K562 (cell line): ENCODE results near the gene SLX1B.
"Not testable (repeated sequence)": the region's sequence is repeated elsewhere in the genome, so short reads cannot be mapped to it uniquely, and the experiment has no call there.

ENCODE experiments used
- ARID2 ChIP-seq: fragments of 450-650 bp; IDR thresholded peaks from 2 replicates; pipeline ENCODE4 v1.6.1; 2017; ENCODE audit warnings: antibody characterized with exemption, mild to moderate bottlenecking
- BACH1 ChIP-seq: fragments of 200-800 bp; sonication (Bioruptor generic); IDR thresholded peaks from 2 replicates; pipeline ENCODE4 v1.6.1; 2016; ENCODE audit warnings: missing genetic modification characterization, missing compliant biosample characterization
- BRD4 ChIP-seq: fragments of 200-600 bp; sonication (generic); IDR thresholded peaks from 2 replicates; pipeline ENCODE4 v1.6.1; 2017; ENCODE audit warnings: inconsistent platforms
- CTCF ChIP-seq, 3 experiments: IDR thresholded peaks in 2 of 3; conservative IDR thresholded peaks in 1 of 3; 2 replicates each; pipeline ENCODE4 v1.5.1; 2011 to 2012; ENCODE audit warnings: low read length in 3 of 3, mild to moderate bottlenecking in 3 of 3, control low read depth in 2 of 3, improper control_type of control experiment in 1 of 3, inconsistent platforms in 1 of 3, low read depth in 1 of 3, mixed read lengths in 1 of 3, moderate library complexity in 1 of 3; ENCODE audit not compliant: insufficient read depth in 2 of 3
- DACH1 ChIP-seq: fragments of 450-650 bp; IDR thresholded peaks from 2 replicates; pipeline ENCODE4 v1.6.1; 2018; ENCODE audit not compliant: partially characterized antibody
- ESRRB ChIP-seq: fragments of 250-450 bp; sonication (Bioruptor Pico); IDR thresholded peaks from 2 replicates; pipeline ENCODE4 v1.5.0; 2020; ENCODE audit warnings: mild to moderate bottlenecking, moderate library complexity, borderline replicate concordance
- NR2C1 ChIP-seq, 2 experiments: fragments of 450-650 bp; IDR thresholded peaks; 2 replicates each; pipeline ENCODE4 v1.6.1; 2017; ENCODE audit warnings: mild to moderate bottlenecking in 2 of 2, antibody characterized with exemption in 1 of 2, inconsistent platforms in 1 of 2, missing compliant biosample characterization in 1 of 2, missing genetic modification characterization in 1 of 2
- SLC30A9 ChIP-seq: fragments of 250-450 bp; sonication (Bioruptor Pico); IDR thresholded peaks from 2 replicates; pipeline ENCODE4 v1.8.0; 2022; ENCODE audit warnings: mild to moderate bottlenecking, moderate library complexity
- ZNF253 ChIP-seq: fragments of 250-450 bp; sonication (Bioruptor Pico); conservative IDR thresholded peaks from 2 replicates; pipeline ENCODE4 v1.6.1; 2021; ENCODE audit warnings: mild to moderate bottlenecking
- ZSCAN29 ChIP-seq: fragments of 450-650 bp; IDR thresholded peaks from 2 replicates; pipeline ENCODE4 v1.6.1; 2017

GRCh38 chr16:29425390-29425789 lies 28.9 kb upstream of the SLX1B start:
- TF ChIP-seq BRD4; CTCF (IDR thresholded peaks at IDR 0.05 in 2 of 3, conservative IDR thresholded peaks at IDR 0.05 in 1 of 3; ENCODE audit: insufficient read depth in 2 of 3, low read depth in 1 of 3, low read length in 3 of 3); BACH1 (tag); DACH1; ARID2; NR2C1 (IDR thresholded peaks at IDR 0.05); NR2C1 (tag; IDR thresholded peaks at IDR 0.05); ZSCAN29; ESRRB (CRISPR knock-in tag); SLC30A9 (CRISPR knock-in tag); ZNF253 (CRISPR knock-in tag): not testable (repeated sequence)
